Neural crest cell (in vitro differentiated cells): ENCODE data around the gene PIGQ. TPM values are rescaled to one million over a fixed set of nuclear protein-coding genes. Genes with fewer than 3 reads are reported as not detected.

Source experiments
- DNase-seq: peaks from one replicate; pipeline ENCODE4 v3.0.0; 2021; ENCODE audit warnings: low read depth, mixed read lengths, low spot score
- H3K27ac Mint-ChIP-seq: one replicate; pipeline ENCODE4 v1.8.0; 2021; ENCODE audit warnings: mild to moderate bottlenecking, mixed read lengths; ENCODE audit not compliant: unreplicated experiment
- H3K27me3 Mint-ChIP-seq: 2 replicates; pipeline ENCODE4 v1.8.0; 2021; ENCODE audit warnings: low read depth, mild to moderate bottlenecking, mixed read lengths
- H3K36me3 Mint-ChIP-seq: 2 replicates; pipeline ENCODE4 v1.8.0; 2021; ENCODE audit warnings: low read depth, mild to moderate bottlenecking, mixed read lengths
- H3K4me1 Mint-ChIP-seq: 2 replicates; pipeline ENCODE4 v1.8.0; 2021; ENCODE audit warnings: mixed read lengths
- H3K4me3 Mint-ChIP-seq: one replicate; pipeline ENCODE4 v1.8.0; 2021; ENCODE audit warnings: mild to moderate bottlenecking, mixed read lengths
- H3K9me3 Mint-ChIP-seq: 2 replicates; pipeline ENCODE4 v1.8.0; 2021; ENCODE audit warnings: mixed read lengths
- total RNA-seq: library from RNA; stranded (reverse); gene quantifications from 2 replicates; pipeline ENCODE4 v1.2.1, GENCODE V29; 2021
- TF ChIP-seq, protein P1 (sequence below): fragments of 200-600 bp; sonication (generic); conservative IDR thresholded peaks from 2 replicates; pipeline ENCODE4 v1.5.0; 2021; ENCODE audit warnings: antibody characterized with exemption, mild to moderate bottlenecking

PIGQ gene
- total RNA-seq, 1 donor from 2014 or later: 91.7 TPM

DNA sequence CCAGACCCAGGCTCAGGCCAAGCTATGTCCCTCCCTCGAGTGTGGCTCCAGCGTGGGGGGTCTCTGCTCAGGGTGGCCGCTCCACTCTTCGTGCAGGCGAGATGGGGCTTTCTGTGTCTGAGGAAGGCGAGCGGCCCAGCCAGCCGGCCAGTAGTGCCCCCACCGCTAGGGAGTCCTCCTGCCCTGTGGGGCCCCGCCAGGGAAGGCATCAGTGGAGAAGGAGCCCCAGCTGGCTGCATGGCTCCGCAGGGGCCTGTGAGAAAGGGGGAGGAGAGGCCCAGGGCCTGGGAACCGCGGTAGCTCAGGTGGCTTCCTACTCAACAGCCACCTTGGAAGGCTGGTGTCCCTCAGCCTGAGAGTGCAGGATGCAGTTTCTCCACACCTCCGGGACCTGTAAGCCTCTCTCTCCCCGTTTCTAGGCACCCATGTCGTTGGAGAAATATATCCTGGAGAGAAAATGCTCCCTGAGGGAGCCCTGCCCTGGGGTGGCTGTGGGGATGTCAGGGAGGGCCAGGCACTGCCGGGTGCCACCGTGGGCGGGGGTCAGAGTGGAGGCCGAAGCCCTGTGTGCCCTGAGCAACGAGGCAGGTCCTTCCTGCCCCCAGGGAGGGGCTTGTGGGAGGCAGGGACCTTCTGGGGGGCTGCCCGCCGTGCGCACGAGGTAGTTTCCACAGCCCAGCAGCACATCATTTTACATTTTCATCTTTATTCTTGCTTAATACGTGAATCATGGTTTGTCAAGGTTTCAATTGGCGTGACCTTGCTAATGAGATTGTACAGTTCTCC lies 3.3 kb downstream of the PIGQ start:
- no peaks in the 10 kb centered on the region for H3K27me3 Mint-ChIP-seq
- no peak overlapping the region for H3K27ac Mint-ChIP-seq
- no peaks in the 10 kb centered on the region for H3K9me3 Mint-ChIP-seq
- H3K4me1 Mint-ChIP-seq: peaks cover 25% of the 10 kb centered on the region
- TF ChIP-seq, protein P1, sequence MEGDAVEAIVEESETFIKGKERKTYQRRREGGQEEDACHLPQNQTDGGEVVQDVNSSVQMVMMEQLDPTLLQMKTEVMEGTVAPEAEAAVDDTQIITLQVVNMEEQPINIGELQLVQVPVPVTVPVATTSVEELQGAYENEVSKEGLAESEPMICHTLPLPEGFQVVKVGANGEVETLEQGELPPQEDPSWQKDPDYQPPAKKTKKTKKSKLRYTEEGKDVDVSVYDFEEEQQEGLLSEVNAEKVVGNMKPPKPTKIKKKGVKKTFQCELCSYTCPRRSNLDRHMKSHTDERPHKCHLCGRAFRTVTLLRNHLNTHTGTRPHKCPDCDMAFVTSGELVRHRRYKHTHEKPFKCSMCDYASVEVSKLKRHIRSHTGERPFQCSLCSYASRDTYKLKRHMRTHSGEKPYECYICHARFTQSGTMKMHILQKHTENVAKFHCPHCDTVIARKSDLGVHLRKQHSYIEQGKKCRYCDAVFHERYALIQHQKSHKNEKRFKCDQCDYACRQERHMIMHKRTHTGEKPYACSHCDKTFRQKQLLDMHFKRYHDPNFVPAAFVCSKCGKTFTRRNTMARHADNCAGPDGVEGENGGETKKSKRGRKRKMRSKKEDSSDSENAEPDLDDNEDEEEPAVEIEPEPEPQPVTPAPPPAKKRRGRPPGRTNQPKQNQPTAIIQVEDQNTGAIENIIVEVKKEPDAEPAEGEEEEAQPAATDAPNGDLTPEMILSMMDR: no peak
- H3K4me3 Mint-ChIP-seq: no peak overlapping the region
- no peak for DNase-seq
- H3K36me3 Mint-ChIP-seq: no peaks in the 10 kb centered on the region

- H3K4me3 Mint-ChIP-seq: no peak overlapping the region
- no peaks in the 10 kb centered on the region for H3K27me3 Mint-ChIP-seq
These were observed 4.4 kb downstream of the PIGQ start for GRCh38 chr16:574021-574760.

DNA sequence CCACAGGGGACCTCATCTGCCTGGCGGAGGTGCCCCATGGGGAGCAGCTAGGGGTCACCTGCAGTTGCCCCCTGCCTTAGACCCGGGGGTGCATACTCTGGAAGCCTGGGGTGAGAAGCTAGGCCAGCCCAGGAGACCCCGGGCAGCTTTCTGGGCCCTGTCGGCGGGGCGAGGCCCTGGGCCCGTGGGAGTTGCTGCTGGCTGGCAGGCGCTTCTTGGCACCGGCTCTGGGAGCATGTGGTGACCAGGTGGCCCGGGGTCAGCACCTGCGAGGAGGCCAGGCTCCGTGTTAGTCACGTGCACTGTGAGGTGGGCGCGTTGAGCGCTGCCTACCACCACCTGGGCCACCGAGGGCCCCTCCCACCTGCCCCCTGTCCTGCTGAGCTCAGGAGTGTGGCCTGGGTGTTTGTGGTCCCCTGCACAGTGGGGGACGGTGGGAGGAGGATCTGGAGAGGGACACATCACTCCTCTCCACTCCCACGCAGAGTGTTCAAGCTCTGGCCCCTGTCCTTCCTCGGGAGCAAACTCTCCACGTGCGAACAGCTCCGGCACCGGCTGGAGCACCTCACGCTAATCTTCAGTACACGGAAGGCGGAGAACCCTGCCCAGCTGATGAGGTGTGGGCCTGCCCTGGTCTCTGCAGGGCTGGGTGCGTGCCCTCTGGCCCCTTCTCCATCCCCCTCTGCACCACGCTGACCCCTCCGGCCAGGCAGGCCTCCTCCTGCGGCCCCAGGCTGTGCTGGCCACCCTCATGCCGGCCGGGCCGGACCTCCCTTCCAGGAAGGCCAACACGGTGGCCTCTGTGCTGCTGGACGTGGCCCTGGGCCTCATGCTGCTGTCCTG lies 5.8 kb downstream of the PIGQ start:
- H3K4me1 Mint-ChIP-seq: peaks cover 16% of the 10 kb centered on the region
- no peak overlapping the region for H3K4me3 Mint-ChIP-seq
- H3K9me3 Mint-ChIP-seq: no peaks in the 10 kb centered on the region
- TF ChIP-seq, protein P1: no peak
- no peaks in the 10 kb centered on the region for H3K36me3 Mint-ChIP-seq
- H3K27me3 Mint-ChIP-seq: no peaks in the 10 kb centered on the region
- DNase-seq: no peak
- H3K27ac Mint-ChIP-seq: no peak overlapping the region

More at GRCh38 chr16:574021-574760, 4.4 kb downstream of the PIGQ start:
- H3K9me3 Mint-ChIP-seq: no peaks in the 10 kb centered on the region
- DNase-seq: no peak
- no peaks in the 10 kb centered on the region for H3K36me3 Mint-ChIP-seq
- no peak overlapping the region for H3K27ac Mint-ChIP-seq
- peaks cover 21% of the 10 kb centered on the region for H3K4me1 Mint-ChIP-seq
- TF ChIP-seq, protein P1: no peak

DNA sequence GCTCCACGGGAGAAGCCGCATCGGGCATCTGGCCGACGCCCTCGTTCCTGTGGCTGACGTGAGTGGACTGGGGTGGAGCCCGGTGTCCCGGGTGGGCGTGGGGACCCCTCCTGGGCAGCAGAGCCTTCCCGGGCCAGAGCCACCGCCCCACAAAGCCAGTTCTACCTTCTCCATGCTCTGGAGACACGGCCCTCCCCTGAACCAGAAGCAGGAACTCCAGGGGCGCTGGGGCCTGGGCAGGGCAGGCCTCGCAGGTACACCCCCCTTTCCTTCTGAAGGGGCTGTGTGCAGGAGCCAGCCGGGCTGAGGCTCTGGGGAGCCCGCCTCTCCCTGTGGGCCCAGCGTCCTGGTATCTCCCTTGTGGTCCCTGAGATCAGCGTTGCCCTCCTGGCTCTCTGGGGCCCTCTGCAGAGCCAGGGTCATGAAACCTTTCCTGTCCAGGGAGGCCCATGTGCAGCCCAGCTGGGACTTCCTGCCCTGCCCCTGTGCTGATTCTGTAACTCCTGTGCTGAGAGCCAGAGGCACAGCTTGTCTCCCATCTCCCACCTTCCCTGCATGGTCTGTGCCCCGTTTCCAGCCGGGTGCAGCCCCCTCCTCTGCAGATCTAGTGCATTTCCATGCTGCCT lies 6.5 kb downstream of the PIGQ start:
- H3K9me3 Mint-ChIP-seq: no peaks in the 10 kb centered on the region

More for the DNA sequence above, 6.5 kb downstream of the PIGQ start:
- Mint-ChIP-seq H3K27ac (no peak overlapping the region), H3K36me3 (no peaks in the 10 kb centered on the region), H3K27me3 (no peaks in the 10 kb centered on the region), H3K4me1 (peaks cover 8% of the 10 kb centered on the region), H3K4me3 (peak overlapping the region; percentile 68)
- TF ChIP-seq, protein P1: no peak
- DNase-seq: no peak
